ENCODE results near the gene COL28A1.
"Not testable (repeated sequence)": the region's sequence is repeated elsewhere in the genome, so short reads cannot be mapped to it uniquely, and the experiment has no call there.

GRCh38 chr7:7477641-7478040 lies 58.0 kb downstream of the COL28A1 start:
- not testable (repeated sequence) for TF ChIP-seq ZBTB17 (tag by site-specific recombination; IDR thresholded peaks at IDR 0.05); ZNF138 (tag by site-specific recombination; IDR thresholded peaks at IDR 0.05; ENCODE audit: borderline replicate concordance); ZNF580 (tag by site-specific recombination; IDR thresholded peaks at IDR 0.05); ZNF521 (tag by site-specific recombination; IDR thresholded peaks at IDR 0.05); ZNF704 (tag by site-specific recombination; IDR thresholded peaks at IDR 0.05); ZBTB7A (tag by site-specific recombination; IDR thresholded peaks at IDR 0.05; ENCODE audit: low read depth); TCF7L2 (IDR thresholded peaks at IDR 0.05; ENCODE audit: borderline replicate concordance, low read depth, low read length); ZNF549 (tag by site-specific recombination; IDR thresholded peaks at IDR 0.05)
- TF ChIP-seq, protein P1, sequence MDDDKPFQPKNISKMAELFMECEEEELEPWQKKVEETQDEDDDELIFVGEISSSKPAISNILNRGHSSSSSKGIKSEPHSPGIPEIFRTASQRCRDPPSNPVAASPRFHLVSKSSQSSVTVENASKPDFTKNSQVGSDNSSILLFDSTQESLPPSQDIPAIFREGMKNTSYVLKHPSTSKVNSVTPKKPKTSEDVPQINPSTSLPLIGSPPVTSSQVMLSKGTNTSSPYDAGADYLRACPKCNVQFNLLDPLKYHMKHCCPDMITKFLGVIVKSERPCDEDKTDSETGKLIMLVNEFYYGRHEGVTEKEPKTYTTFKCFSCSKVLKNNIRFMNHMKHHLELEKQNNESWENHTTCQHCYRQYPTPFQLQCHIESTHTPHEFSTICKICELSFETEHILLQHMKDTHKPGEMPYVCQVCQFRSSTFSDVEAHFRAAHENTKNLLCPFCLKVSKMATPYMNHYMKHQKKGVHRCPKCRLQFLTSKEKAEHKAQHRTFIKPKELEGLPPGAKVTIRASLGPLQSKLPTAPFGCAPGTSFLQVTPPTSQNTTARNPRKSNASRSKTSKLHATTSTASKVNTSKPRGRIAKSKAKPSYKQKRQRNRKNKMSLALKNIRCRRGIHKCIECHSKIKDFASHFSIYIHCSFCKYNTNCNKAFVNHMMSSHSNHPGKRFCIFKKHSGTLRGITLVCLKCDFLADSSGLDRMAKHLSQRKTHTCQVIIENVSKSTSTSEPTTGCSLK (tag by site-specific recombination; IDR thresholded peaks at IDR 0.05), result not testable (repeated sequence)
- TF ChIP-seq, protein P2, sequence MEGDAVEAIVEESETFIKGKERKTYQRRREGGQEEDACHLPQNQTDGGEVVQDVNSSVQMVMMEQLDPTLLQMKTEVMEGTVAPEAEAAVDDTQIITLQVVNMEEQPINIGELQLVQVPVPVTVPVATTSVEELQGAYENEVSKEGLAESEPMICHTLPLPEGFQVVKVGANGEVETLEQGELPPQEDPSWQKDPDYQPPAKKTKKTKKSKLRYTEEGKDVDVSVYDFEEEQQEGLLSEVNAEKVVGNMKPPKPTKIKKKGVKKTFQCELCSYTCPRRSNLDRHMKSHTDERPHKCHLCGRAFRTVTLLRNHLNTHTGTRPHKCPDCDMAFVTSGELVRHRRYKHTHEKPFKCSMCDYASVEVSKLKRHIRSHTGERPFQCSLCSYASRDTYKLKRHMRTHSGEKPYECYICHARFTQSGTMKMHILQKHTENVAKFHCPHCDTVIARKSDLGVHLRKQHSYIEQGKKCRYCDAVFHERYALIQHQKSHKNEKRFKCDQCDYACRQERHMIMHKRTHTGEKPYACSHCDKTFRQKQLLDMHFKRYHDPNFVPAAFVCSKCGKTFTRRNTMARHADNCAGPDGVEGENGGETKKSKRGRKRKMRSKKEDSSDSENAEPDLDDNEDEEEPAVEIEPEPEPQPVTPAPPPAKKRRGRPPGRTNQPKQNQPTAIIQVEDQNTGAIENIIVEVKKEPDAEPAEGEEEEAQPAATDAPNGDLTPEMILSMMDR (tag by site-specific recombination; IDR thresholded peaks at IDR 0.05), result not testable (repeated sequence)
